ENCODE measurements around the gene TEX29. TPM values are rescaled to one million over a fixed set of nuclear protein-coding genes. Genes with fewer than 3 reads are reported as not detected.

The TEX29 gene
- polyA plus RNA-seq, 6 donors from 2014 or later, result not detected

DNA sequence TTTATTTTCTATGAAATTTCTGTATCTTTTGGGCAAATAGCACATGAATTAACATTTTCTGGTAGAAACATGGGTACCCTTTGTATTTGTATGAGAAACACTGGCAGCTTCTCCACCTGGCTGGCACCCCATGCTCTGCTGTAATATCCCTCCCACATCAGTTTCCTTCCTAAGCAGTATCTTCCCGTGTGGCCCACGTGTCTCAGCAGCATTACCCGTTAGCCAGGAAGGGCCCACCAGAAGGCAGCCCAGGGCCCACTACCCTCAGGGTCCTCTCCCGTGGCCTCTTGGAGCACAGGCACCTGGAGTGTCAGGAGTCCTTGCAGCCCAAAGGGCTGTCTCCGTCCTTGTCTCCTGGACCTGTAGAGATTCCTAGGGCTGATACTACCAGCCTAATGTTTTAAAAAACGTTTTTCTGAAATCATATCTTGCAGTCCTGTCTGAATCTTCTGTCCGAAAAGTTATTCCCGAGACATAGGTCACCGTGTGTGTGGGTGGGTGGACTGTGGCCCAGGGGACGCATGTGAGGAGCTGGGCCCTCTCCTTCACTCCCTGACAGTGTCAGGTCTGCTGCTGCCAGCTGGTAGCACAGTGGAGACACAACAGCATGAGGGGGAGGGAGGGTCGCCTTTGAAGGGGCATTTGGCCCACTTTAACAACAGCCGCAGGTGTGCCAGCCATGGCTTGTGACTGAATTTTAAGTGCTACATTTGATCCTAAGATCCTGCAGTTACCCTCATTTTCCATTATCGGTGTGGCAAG, 22.0 kb upstream of the TEX29 start:
- H3K27ac Mint-ChIP-seq, result peak overlapping the region in 1 of 6 donors; percentile 85
- ATAC-seq (ENCODE audit: low read depth in 2 of 2), result no peak

GRCh38 chr13:111302045-111302726, 18.3 kb upstream of the TEX29 start:
- Mint-ChIP-seq H3K4me3 (peak overlapping the region in 2 of 8 donors; percentile 53 to 61), H3K36me3 (peaks cover 45 to 55% of the 10 kb centered on the region in 2 donors), H3K27ac (peak overlapping the region in 1 of 6 donors; percentile 52), H3K27me3 (no peaks in the 10 kb centered on the region), H3K9me3 (no peaks in the 10 kb centered on the region), H3K4me1 (peaks cover 0 to 3% (median 0%) of the 10 kb centered on the region in 3 donors)
- ATAC-seq (ENCODE audit: low read depth in 2 of 2), result no peak
- DNase-seq, result no peak

More for the DNA sequence above, 22.0 kb upstream of the TEX29 start:
- H3K9me3 Mint-ChIP-seq, result no peaks in the 10 kb centered on the region
- H3K4me1 Mint-ChIP-seq, result peaks cover 0 to 5% (median 0%) of the 10 kb centered on the region in 3 donors
- H3K27me3 Mint-ChIP-seq, result no peaks in the 10 kb centered on the region
- no peak for DNase-seq
- no peak overlapping the region for H3K4me3 Mint-ChIP-seq
- peaks cover 15 to 48% of the 10 kb centered on the region in 2 donors for H3K36me3 Mint-ChIP-seq

GRCh38 chr13:111303559-111303958, 16.9 kb upstream of the TEX29 start:
- Mint-ChIP-seq H3K4me3 (no peak overlapping the region), H3K4me1 (peaks cover 0 to 3% (median 0%) of the 10 kb centered on the region in 3 donors), H3K27ac (peak overlapping the region in 1 of 6 donors; percentile 64), H3K36me3 (peaks cover 47 to 52% of the 10 kb centered on the region in 2 donors), H3K9me3 (no peaks in the 10 kb centered on the region), H3K27me3 (no peaks in the 10 kb centered on the region)
- no peak for DNase-seq
- ATAC-seq (ENCODE audit: low read depth in 2 of 2), result no peak

GRCh38 chr13:111304041-111304544, 16.3 kb upstream of the TEX29 start:
- DNase-seq (no peak), ATAC-seq (ENCODE audit: low read depth in 2 of 2) (no peak)
- peaks cover 0 to 4% (median 3%) of the 10 kb centered on the region in 3 donors for H3K4me1 Mint-ChIP-seq
- H3K27me3 Mint-ChIP-seq, result no peaks in the 10 kb centered on the region
- peaks cover 0 to 1% (median 0%) of the 10 kb centered on the region in 7 donors for H3K9me3 Mint-ChIP-seq
- H3K36me3 Mint-ChIP-seq, result peaks cover 47 to 52% of the 10 kb centered on the region in 2 donors
- H3K4me3 Mint-ChIP-seq, result peak overlapping the region in 1 of 8 donors; percentile 12
- peak overlapping the region in 1 of 6 donors; percentile 64 for H3K27ac Mint-ChIP-seq

- Mint-ChIP-seq H3K4me3 (peak overlapping the region in 1 of 8 donors; percentile 9), H3K36me3 (peaks cover 47 to 54% of the 10 kb centered on the region in 2 donors), H3K4me1 (peaks cover 0 to 6% (median 5%) of the 10 kb centered on the region in 3 donors), H3K27me3 (no peaks in the 10 kb centered on the region), H3K27ac (peak overlapping the region in 5 of 6 donors; percentile 33 to 92 (median 64)), H3K9me3 (peaks cover 0 to 3% (median 0%) of the 10 kb centered on the region in 7 donors)
- no peak for ATAC-seq (ENCODE audit: low read depth in 2 of 2)
- no peak for DNase-seq
These were observed 15.7 kb upstream of the TEX29 start for GRCh38 chr13:111304603-111305289.

GRCh38 chr13:111312944-111313590, 7.4 kb upstream of the TEX29 start:
- Mint-ChIP-seq H3K27me3 (no peaks in the 10 kb centered on the region), H3K36me3 (peaks cover 31 to 54% of the 10 kb centered on the region in 2 donors), H3K4me1 (peaks cover 9 to 23% (median 12%) of the 10 kb centered on the region in 3 donors), H3K4me3 (no peak overlapping the region), H3K27ac (peak overlapping the region in 2 of 6 donors; percentile 24 to 50), H3K9me3 (peaks cover 0 to 19% (median 9%) of the 10 kb centered on the region in 7 donors)
- no peak for DNase-seq
- ATAC-seq (ENCODE audit: low read depth in 2 of 2), result no peak

DNA sequence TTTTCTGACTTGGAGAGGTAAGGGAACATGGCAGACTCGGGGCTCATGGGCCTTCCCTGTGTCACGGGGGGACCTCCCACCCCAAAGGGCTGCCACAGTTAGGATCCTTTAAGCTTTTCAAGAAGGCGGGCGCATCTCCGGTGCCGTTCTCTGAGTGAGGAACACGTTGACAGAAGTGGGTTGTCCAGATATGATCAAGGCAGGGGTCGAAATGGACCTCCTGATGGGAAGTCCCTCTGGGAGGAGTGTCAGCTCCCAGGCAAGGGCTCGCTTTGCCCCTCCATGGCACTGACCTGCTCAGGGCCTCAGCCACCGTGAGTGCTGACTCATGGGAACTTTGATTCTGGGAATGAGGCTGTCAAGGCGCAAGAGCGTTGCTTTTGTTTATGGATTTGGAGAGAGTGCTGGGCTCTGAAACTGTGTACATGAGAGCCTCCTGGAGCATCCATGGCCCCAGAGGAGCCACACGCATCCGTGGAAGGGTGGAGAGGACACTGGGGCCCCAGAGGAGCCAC, 6.5 kb upstream of the TEX29 start:
- ATAC-seq (ENCODE audit: low read depth in 2 of 2), result no peak
- Mint-ChIP-seq H3K4me1 (peaks cover 9 to 25% (median 12%) of the 10 kb centered on the region in 3 donors), H3K27ac (no peak overlapping the region), H3K9me3 (peaks cover 0 to 19% (median 9%) of the 10 kb centered on the region in 7 donors), H3K36me3 (peaks cover 31 to 51% of the 10 kb centered on the region in 2 donors), H3K27me3 (no peaks in the 10 kb centered on the region), H3K4me3 (no peak overlapping the region)
- DNase-seq, result no peak

DNA sequence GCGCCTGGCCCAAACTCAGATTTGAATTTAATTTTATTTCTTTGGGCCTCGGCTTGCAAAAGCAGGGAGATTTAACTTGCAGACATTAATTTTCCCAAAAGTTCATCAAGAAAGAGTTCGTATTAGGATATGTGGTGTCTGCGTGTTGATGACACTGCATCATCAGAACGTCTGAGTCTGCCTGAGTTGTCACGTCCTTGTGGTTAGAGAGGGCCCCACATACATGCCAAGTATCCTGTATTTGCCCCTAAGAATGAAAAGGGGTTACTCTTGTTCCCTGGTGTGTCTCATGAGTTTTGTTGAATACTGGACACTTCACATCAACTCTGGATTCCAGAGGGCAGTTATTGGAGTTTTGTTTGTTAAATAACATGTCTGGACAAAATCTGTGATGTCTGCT, 5.6 kb upstream of the TEX29 start:
- Mint-ChIP-seq H3K4me1 (peaks cover 9 to 21% (median 9%) of the 10 kb centered on the region in 3 donors), H3K27ac (no peak overlapping the region), H3K36me3 (peaks cover 31 to 56% of the 10 kb centered on the region in 2 donors), H3K4me3 (no peak overlapping the region), H3K9me3 (peaks cover 0 to 16% (median 9%) of the 10 kb centered on the region in 7 donors), H3K27me3 (no peaks in the 10 kb centered on the region)
- DNase-seq, result no peak
- no peak for ATAC-seq (ENCODE audit: low read depth in 2 of 2)

DNA sequence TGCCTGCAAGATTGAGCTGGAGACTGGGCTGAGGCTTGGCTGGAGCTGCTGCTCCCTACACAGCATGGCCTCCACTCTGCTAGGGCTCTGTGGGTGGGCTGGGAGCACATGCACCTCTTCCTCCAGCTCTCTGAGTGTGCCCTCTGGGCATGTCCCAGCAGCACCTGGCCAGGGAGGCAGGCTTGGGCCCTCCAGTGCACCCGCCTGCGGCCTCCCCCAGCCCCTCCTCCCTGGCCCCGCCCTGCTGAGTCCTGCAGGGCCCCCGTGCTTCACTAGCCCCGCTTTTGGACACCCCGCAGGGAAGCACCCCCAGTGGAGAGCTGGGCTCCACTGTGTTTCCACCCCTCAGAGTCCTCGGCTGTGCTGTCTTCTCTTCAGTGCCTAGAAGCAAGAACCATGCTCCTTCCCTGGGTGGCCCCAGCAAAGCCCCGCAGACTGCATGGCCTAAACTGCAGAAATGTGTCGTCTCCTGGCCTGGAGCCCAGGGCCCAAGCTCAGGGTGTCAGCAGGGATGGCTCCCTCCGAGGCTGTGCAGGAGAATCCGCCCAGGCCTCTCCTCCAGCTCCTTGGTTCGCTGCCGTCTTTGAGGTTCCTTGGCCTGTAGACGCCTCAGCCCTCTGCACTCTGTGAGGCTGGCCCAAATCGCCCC, 5.0 kb upstream of the TEX29 start:
- Mint-ChIP-seq H3K27me3 (no peaks in the 10 kb centered on the region), H3K27ac (peak overlapping the region in 2 of 6 donors; percentile 15 to 30)
- DNase-seq, result no peak

GRCh38 chr13:111316161-111316730, 4.2 kb upstream of the TEX29 start:
- peaks cover 0 to 7% (median 0%) of the 10 kb centered on the region in 3 donors for H3K4me1 Mint-ChIP-seq
- ATAC-seq (ENCODE audit: low read depth in 2 of 2) (no peak), DNase-seq (no peak)
- H3K9me3 Mint-ChIP-seq, result peaks cover 0 to 14% (median 2%) of the 10 kb centered on the region in 7 donors
- H3K36me3 Mint-ChIP-seq, result peaks cover 20 to 42% of the 10 kb centered on the region in 2 donors
- no peak overlapping the region for H3K4me3 Mint-ChIP-seq
- H3K27me3 Mint-ChIP-seq, result no peaks in the 10 kb centered on the region
- peak overlapping the region in 2 of 6 donors; percentile 36 to 61 for H3K27ac Mint-ChIP-seq

More for the DNA sequence above, 5.0 kb upstream of the TEX29 start:
- ATAC-seq (ENCODE audit: low read depth in 2 of 2), result no peak
- Mint-ChIP-seq H3K9me3 (peaks cover 0 to 14% (median 5%) of the 10 kb centered on the region in 7 donors), H3K4me1 (peaks cover 3 to 15% (median 3%) of the 10 kb centered on the region in 3 donors), H3K4me3 (no peak overlapping the region), H3K36me3 (peaks cover 28 to 50% of the 10 kb centered on the region in 2 donors)

DNA sequence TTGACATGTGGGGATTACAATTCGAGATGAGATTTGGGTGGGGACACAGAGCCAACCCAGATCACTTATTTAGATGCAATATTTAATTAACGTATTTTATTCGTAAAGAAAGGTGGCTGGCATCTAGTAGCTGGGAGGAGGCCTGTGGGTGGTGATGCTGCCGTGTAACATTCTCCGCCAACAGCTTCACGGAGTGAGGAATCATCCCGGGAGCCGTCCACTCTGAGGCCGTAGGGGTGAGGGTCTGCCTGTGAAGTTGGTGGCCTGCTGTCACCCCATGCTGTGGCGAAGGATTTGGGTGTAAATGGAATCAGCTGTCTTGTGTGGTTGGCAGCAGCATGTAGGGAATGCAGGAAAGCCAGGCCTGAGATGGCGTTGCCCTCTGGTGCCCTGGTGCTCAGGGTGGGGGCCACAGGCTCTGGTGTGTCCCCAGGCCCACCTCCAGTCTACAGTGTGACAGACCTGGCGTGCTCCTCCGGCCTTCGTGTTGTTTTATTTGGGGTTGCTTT, 3.3 kb upstream of the TEX29 start:
- no peak overlapping the region for H3K4me3 Mint-ChIP-seq

More for the DNA sequence above, 3.3 kb upstream of the TEX29 start:
- ATAC-seq (ENCODE audit: low read depth in 2 of 2) (no peak), DNase-seq (no peak)
- peaks cover 16 to 38% of the 10 kb centered on the region in 2 donors for H3K36me3 Mint-ChIP-seq
- H3K27ac Mint-ChIP-seq, result peak overlapping the region in 1 of 6 donors; percentile 61
- H3K27me3 Mint-ChIP-seq, result no peaks in the 10 kb centered on the region
- peaks cover 0 to 4% (median 0%) of the 10 kb centered on the region in 3 donors for H3K4me1 Mint-ChIP-seq
- peaks cover 0 to 13% (median 2%) of the 10 kb centered on the region in 7 donors for H3K9me3 Mint-ChIP-seq
